ENCODE data around the gene ZBED4.
"Not testable (repeated sequence)": the region's sequence is repeated elsewhere in the genome, so short reads cannot be mapped to it uniquely, and the experiment has no call there.

DNA sequence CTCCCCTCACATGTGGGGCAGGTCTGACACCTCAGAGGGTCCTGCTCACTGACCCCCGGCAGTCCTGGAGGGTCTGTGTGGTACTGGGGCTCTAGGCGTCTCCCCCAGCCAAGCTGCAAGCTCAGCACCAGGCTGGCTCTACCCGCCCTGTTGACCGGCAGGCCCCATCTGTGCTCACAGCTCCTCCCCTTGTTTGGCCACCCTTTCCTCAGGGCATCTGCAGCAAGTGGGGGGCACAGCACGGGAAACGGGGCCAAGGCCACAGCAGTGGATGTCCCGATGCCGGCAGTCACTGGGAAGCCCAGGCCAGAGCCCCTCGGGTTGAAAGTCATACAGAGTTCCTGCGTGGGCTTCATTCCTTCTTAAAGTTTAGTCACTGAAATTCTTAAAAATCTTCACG lies 31.9 kb upstream of the ZBED4 start:
- not testable (repeated sequence) for TF ChIP-seq TAF1 (IDR thresholded peaks at IDR 0.05; ENCODE audit: borderline replicate concordance, low read depth, low read length); POLR2A (IDR thresholded peaks at IDR 0.05; ENCODE audit: low read depth, low read length)
